NCI-H82 treated with DMSO at 0.1 percent for 48 hours (cell line): Measurements from ENCODE around the gene S100A4.

Source experiments
- DNase-seq: peaks from one replicate; lab custom pipeline; 2025; ENCODE audit not compliant: unreplicated experiment; lab: John Stamatoyannopoulos, UW

The S100A4 gene

DNA sequence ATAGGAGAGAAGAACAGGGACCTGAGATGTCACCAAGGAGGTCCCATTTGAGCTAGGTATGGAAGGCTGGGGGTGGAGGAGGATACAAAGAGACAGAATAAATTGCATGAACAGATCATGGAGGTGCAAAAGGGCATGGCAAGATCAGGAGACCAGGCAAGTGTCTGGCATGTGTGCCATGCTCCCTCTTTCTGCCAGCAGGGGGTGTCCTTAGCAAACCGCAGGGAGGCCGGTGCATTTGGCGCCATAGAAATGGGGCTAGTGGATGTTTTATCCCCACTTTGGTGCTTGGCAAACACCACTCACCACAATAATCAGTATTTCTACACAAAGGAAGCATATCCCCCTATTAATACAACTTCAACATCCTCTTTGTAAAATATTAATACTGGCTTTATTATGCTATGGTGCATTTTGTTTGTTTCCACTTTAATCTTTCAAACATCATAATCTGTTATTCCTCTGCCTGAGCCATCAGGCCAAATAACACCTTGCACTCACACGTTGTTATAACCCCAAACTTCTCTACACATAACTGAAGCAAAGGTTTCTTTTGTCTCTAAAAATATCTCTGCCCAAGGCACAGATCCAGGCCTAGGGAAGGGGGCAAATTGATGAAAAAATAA is 35.8 kb downstream of the S100A4 start:
- peak; percentile 20 for DNase-seq

DNA sequence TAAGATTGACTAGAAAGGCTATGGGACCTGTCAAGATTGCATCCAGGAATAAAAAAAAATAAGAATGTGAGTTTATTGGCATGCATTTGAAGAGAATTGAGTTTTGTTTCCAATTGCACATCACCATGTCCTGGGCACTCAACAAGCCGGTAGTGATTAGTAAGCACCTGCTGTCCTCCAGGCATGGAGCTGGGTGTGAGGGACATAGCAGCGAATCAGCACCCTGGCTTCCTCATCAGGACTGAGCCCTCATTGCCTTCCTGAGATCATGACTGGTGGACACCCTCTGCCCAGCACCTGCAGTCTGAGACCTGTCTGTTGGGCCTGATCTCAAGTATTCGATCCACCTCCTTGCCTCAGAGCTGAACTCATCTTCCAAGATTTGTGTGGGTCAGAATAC is 36.6 kb downstream of the S100A4 start:
- DNase-seq, result no peak

DNA sequence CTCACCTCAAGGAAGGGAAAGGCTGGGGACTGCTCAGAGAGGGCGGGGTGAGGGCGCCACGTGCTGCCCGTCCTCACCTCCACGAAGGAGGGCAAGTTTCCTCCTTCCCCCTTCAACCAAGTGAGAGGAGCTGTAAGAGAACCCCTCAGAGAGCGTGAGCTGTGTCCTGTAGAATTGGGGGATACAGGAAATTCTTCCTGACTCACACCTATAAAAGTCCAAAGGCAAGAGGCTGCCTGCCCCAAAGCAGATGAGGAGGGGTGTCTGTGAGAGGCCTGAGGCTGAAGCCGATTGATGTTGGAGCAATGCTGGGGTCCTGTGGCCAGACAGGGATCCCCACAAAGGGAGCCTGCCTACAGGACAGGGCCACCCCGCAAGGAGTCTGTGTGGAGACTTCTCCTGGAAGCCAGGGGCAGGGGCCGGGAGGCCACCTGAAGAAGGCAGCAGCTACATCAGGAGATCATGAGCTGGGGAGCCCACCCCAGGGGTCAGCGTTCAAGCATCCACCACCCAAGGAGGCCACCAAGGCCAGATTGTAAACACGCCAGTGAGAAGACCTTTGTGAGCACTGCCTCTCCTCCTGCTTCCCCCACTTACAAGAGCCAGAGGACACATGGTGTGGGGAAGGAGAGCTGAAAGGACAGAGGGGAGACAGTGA is 37.6 kb downstream of the S100A4 start:
- no peak for DNase-seq

DNA sequence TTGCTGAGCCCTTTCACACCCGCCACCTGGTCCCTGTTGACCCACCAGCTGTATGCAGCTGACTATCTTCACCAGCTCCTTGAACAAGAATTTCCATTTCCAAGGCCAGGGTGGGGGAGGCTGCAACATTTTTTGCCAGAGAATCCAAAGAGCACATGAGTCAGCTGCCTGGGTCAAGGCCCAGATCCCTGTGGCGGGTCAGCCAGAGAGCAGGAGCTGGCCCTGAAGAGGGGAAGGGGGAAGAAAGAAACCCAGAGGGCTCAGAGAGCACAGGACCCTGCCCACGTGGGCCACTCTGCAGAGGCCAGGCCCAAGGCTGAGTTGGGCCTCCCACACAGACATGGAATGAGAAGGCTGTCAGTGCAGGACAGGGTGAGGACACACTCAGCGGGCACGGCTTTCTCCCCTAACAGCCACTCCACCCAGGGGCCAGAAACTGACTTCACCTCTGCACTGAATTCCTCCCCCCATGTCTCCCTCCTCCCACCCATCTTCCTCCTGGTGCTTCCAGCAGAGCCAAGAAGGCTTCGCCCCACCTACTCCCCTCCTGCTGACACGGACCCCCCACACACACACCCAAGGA is 38.7 kb downstream of the S100A4 start:
- no peak for DNase-seq

DNA sequence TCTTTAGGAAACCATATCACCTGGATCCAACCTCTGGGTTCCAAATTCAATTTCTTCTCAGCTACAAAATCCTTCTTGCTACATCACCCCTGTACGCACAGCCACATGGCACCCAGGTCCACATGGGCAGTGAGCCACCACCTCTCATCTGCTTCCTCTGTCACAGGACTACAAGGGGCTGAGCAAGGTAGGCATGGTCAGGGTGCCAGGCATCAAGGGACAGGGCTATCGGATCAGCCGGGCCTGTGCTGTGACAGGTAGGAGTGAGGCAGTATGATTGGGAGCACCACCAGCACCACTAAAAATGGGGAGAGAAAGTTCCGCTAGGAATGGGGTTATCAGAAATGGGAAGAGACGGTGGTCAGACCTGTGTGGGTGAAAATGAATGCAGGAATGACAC is 39.2 kb downstream of the S100A4 start:
- no peak for DNase-seq

DNA sequence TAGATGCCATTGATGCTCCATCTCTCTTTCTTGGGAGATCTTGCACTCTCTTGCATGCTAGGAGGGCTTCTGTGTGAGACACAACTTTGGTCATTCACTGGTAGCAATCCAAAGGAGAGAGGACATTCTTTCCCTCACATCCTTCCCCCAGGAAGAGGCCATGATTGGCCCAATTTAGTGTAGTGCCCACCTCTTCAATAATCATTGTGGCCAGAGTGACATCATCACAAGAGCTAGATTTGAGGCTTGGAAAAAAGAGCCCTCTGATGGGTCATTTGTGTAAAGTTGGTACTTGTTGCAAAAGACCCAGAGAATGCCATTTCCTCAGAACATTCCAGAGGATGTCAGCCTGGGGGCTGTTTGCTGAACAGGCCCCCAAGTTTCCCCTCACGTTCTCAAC is 40.0 kb downstream of the S100A4 start:
- DNase-seq, result no peak

DNA sequence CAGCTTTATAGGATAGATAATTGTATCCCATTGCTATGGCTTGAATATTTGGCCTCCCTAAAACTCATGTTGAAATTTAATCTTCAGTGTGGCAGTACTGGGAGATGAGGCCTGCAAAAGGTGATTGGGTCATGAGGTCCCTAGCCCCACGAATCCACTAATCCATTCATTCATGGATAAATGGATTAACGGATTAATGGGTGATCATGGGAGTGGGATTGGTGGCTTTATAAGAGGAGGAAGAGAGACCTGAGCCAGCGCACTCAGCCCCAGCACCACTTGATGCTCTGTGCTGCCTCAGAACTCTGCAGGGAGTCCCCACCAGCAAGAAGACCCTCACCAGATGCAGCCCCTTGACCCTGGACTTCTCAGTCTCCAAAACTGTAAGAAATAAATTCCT is 41.8 kb downstream of the S100A4 start:
- peak; percentile 95 for DNase-seq

DNA sequence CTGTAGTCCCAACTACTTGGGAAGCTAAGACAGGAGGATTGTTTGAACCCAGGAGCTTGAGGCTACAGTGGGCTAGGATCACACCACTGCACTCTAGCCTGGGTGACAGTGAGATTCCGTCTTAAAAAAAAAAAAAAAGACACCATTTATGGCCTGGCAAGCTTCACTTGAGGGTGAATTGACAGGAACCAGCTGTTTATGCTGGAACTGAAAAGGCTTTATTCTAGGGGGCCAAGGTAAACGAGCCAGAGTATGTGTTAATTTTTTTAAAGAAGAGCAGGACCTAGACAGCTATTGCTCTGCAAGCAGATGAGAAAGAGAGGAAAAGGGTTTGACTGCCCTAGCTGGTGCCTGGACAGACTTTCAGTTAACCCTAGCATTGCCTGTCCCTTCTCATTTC is 46.9 kb downstream of the S100A4 start:
- DNase-seq, result no peak

DNA sequence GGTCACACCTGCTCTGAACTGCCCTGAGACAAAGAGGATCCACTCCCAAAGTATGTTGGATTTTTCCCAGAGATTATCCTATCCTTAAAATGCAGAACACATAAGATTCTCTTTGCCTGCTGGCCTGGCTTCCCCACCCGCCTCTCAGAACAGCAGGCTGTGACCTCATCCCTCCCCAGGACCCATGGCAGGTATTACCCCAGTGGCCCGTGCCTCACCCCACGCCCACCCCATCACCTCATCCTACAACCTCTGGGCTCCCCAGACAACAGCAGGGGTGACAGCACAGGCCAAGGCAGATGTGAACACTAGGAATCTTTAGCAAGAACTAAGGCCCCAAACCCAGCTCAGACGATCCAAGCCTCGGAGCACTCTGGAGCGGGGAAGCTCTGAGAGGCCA is 50.1 kb downstream of the S100A4 start:
- no peak for DNase-seq

DNA sequence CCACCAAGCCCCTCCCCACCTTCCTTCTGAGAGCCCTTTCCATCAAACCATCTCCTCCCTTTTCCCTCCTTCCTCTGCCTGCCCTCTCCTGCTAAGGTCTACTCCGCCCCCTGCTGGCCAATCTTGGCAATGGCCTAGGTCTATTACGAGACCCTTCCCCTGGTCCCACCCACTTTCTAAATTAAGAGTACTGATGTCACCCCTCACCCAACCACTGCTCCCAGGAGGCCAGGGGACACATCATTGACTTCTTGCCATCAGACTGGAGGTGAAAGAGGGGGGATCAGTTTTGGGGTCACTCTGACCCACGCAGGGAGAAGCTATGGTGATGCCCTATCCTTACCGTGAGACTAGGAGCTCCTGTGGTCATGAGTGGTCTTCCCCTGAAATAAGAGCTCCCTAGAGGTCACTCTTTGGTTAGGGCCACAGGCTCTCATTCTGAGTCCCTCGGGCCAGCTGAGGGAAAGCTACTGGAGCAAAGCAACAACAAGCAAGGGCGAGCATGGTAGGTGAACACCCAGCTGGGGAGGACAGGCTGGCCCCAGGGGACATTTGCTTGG is 50.5 kb downstream of the S100A4 start:
- DNase-seq, result peak; percentile 93
